Measurements from ENCODE around the gene ZNFX1.

The ZNFX1 gene

DNA sequence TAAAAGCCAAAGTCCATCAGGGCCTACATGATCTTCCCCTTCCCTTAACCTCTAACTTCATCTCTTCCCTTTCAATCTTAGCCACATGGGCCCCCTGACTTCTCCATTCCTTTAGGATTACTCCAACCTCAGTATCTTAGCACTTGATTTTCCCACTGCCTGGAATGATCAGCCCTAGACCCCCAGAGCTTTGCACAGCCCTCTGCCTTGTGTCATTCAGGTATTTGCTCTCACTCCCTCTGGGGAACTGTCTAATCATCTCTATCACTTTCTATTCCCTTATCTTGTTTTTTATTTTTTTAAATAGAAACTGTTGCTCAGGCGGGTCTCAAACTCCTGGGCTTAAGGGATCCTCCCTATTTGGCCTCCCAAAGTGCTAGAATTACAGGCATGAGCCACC, 13.3 kb upstream of the ZNFX1 start:
- no peak for DNase-seq

DNA sequence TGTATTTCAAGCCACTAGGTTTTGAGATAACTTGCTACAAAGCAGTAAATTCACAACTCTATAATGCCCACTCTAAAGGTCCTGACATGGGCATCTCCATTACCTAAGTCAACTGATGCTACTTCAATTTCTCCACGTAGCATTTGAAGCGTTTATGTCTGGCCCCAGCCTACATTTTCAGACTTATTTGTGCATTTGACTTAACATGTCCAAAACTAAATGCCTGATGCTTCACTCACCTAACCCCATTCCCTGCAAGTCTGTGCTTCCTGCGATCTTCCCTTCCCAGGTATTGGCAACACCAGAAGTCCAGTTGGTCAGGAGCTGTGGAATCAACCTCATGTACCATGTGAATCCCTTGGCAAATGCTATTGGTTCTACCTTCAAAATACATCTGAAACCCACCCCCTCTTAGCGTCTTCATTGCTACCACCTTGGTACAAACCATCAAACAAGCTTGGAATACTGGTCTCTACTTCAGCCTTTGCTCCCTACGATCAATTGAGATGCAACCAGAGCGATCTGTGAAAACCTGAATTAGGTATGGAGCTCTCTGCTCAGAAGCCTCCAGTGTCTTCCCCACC, 12.8 kb upstream of the ZNFX1 start:
- no peak for DNase-seq

- no peak for DNase-seq
Observed at GRCh38 chr20:49288784-49289696, 11.2 kb upstream of the ZNFX1 start.

DNA sequence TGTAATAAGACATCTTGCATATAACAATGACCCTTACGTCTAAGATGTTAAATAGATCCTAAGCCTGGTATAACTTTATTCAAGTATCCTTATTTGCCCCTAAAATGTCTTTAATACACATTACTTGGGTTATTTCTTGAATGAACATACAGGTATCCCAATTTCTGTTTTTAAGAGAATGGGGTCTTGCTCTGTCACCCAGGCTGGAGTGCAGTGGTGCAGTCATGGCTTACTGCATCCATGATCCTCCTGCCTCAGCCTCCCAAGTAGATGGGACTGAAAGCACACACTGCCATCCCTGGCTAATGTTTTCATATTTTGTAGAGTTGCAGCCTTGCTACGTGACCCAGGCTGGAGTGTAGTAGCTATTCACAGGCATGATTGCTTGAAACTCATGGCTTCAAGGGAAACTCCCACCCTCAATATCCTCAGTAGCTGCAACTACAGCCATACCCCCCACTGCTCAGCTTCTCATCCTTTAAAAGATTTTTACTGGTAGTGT, 10.4 kb upstream of the ZNFX1 start:
- DNase-seq = no peak

GRCh38 chr20:49287555-49288249, 9.8 kb upstream of the ZNFX1 start:
- no peak for DNase-seq

- no peak for DNase-seq
Observed at GRCh38 chr20:49286689-49287551, 9.1 kb upstream of the ZNFX1 start.

DNA sequence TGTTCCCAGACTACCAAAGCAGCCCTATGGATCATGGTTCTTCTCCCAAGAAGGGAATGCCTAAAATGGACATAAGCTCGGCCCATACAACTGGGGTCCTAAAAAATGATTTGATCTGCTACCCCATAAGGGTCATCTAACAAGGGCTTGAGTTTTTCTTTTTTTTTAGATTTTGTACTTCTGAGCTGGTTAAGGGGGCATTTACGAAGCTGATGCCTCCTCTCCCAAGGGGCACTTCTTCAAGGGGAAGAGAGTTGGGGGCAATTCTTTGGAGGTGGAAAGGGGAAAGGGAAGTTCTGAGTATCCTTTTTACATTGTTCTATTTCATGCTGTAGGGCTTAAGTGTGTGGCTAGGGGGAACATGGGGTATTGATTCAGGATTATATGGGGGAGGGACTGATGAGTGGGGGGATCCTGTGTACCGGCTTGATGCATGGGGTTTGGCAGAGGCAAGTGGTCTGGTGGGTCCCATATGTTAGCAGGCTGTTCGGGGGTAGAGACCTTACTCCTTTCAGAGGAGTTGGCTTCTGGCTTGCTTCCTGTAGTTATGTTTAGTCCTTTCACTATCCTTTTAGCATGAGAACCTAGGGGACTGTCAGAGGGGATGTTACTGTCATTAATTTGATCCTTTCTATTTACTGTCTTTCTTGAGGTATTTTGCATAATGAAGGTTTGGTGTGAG, 8.1 kb upstream of the ZNFX1 start:
- DNase-seq = no peak

GRCh38 chr20:49285233-49285668, 7.4 kb upstream of the ZNFX1 start:
- DNase-seq = no peak

DNA sequence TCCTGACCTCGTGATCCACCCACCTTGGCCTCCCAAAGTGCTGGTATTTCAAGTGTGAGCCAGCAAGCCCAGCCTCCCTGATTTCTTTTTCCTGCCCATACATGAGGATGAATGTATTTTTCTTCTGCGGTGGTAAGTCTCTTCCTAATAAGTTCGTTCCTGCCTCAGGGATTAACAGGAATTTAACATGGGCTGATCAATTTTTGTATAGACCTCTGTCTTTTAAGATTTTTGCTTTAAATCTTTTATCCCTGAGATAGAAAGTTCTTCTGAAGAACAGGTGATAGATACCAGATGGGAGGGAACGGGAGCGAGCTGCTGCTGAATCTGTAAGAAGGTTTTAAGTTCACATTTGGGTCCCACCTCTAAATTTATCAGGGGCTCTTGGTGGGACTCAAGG, 7.0 kb upstream of the ZNFX1 start:
- no peak for DNase-seq

DNA sequence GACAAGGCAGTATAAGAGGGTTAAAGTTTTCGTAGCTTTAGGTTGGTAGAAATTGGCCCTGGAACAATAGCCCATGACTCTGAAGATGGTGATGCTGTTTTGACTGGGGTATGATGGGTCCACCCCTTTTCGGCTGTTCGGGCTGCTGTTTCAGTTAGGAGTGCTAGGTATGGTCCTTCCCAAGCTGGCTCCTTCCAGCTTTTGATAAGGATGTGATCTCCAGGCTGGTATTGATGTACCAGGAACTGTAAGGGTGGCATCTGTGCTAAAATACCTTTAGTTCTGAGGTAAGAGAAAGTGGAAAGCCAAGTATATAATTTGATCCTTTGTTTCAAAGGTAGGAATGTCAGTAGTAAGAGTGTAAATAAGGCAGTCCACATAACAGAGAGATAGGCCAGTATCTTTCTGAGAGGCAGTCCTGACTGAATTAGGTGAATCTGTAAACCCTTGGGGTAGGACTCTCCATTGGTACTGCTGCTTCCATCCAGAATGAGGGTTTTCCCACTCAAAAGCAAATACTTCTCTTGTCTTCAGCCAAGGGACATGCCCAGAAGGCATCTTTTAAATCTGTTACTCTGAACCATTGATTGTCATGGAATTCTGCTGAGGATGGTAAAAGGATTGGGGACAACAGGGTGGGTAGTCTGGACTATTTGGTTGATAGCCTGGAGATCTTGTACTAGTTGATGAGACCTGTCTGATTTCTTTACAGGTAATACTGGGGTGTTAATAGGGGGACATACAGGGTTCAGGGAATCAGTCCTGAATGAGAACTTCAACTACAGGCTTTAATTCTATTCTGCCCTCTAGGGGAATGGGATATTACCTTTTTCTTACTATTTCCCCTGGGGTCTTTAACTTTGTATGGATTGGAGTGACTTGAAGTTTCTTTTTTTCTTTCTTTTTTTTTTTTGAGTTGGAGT, 6.1 kb upstream of the ZNFX1 start:
- no peak for DNase-seq

GRCh38 chr20:49283176-49283702, 5.4 kb upstream of the ZNFX1 start:
- DNase-seq = no peak

DNA sequence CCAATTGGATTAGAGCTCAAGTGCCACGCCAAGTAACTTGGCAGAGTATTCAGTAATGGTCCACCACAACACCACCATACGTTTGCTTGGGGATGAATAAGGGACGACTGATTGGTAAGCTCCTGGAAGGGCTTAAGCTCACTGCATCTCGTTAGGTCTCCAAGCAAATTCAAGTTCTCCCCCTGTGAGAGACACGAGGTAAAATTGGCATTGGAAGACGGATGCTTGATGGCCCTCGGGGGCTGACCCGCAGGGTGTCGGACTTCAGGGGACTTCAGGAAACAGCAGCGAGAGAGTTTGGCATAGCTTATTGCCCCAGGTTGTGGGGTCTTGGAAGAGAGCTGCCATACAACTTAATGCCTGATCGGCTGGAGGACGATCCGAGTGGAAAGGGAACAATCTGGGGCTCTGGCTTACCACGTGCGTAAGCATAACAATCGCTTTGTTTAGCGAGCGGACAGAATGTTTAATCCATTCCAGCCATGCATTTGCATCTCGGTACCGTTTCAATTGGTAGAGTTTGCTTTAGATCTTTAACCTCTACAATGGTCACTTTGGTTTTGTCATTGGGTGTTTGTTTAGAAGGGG, 4.8 kb upstream of the ZNFX1 start:
- DNase-seq = no peak

DNA sequence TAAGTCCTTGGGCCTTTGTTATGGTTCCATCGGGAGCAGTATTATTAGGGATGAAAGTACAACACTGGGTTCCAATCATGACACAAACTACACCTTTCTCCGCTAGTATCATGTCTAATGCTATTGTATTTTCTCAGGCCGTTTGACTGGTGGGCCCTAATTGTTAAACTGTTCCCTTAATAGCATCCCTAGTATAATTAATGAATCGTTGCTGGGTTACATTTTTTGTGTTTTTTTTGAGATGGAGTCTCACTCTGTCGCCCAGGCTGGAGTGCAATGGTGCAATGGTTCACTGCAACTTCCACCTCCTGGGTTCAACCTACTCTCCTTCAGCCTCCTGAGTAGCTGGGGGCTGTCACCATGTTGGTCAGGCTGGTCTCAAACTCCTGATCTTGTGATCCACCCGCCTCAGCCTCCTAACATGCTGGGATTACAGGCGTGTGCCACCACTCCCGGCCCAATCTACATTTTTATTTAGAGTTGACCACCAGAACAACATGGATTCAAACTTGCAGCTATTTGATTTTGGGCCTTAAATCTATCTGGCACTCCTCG, 4.1 kb upstream of the ZNFX1 start:
- DNase-seq = no peak

GRCh38 chr20:49281059-49281912, 3.4 kb upstream of the ZNFX1 start:
- no peak for DNase-seq

GRCh38 chr20:49280463-49281058, 2.7 kb upstream of the ZNFX1 start:
- DNase-seq = no peak

- no peak for DNase-seq
Observed at GRCh38 chr20:49279677-49280462, 2.0 kb upstream of the ZNFX1 start.

All from CD4-positive, alpha-beta T cell treated with Interleukin-6 for 4 hours (primary cell).